K562 (cell line): Measurements from ENCODE around the gene TMPRSS6.

Experiments
- ADNP ChIP-seq: fragments of 200-800 bp; sonication (Bioruptor generic); IDR thresholded peaks from 2 replicates; pipeline ENCODE4 v1.6.1; 2016; ENCODE audit warnings: missing genetic modification characterization, missing compliant biosample characterization
- CTCF ChIP-seq, 3 experiments: IDR thresholded peaks in 2 of 3; conservative IDR thresholded peaks in 1 of 3; 2 replicates each; pipeline ENCODE4 v1.5.1; 2011 to 2012; ENCODE audit warnings: low read length in 3 of 3, mild to moderate bottlenecking in 3 of 3, control low read depth in 2 of 3, improper control_type of control experiment in 1 of 3, inconsistent platforms in 1 of 3, low read depth in 1 of 3, mixed read lengths in 1 of 3, moderate library complexity in 1 of 3; ENCODE audit not compliant: insufficient read depth in 2 of 3
- DMBX1 ChIP-seq: fragments of 250-450 bp; sonication (Bioruptor Pico); IDR thresholded peaks from 2 replicates; pipeline ENCODE4 v1.8.0; 2022; ENCODE audit warnings: inconsistent platforms, mild to moderate bottlenecking, moderate library complexity, borderline replicate concordance
- ELF1 ChIP-seq: fragments of 200-800 bp; sonication (Bioruptor generic); IDR thresholded peaks from 2 replicates; pipeline ENCODE4 v1.6.1; 2016; ENCODE audit warnings: missing genetic modification characterization, missing compliant biosample characterization
- ELF4 ChIP-seq: fragments of 450-650 bp; formaldehyde crosslinking; IDR thresholded peaks from 2 replicates; pipeline ENCODE4 v1.4.0; 2022; ENCODE audit warnings: missing genetic modification characterization
- ESRRB ChIP-seq: fragments of 250-450 bp; sonication (Bioruptor Pico); IDR thresholded peaks from 2 replicates; pipeline ENCODE4 v1.5.0; 2020; ENCODE audit warnings: mild to moderate bottlenecking, moderate library complexity, borderline replicate concordance
- KAT2B ChIP-seq: IDR thresholded peaks from one replicate; pipeline ENCODE4 v1.6.1; 2012; ENCODE audit warnings: low read depth, mild to moderate bottlenecking, control low read depth, inconsistent platforms, low read length, moderate library complexity
- POLR2G ChIP-seq: fragments of 200-400 bp; formaldehyde crosslinking; IDR thresholded peaks from 2 replicates; pipeline ENCODE4 v1.6.1; 2017; ENCODE audit warnings: low read depth, mild to moderate bottlenecking, antibody characterized with exemption, low read length, moderate library complexity
- RAD21 ChIP-seq, 2 experiments: fragments of 250-450 bp in 1 of 2; fragments of 450-650 bp in 1 of 2; sonication (Bioruptor Pico) in 1 of 2; formaldehyde crosslinking in 1 of 2; IDR thresholded peaks in 1 of 2; conservative IDR thresholded peaks in 1 of 2; 2 replicates each; pipeline versions ENCODE4 v1.4.0 to v1.8.0; 2020 to 2022; ENCODE audit warnings: mild to moderate bottlenecking in 2 of 2, moderate library complexity in 1 of 2
- RCOR1 ChIP-seq, 2 experiments: IDR thresholded peaks; 2 replicates each; pipeline ENCODE4 v1.6.1; 2012; ENCODE audit warnings: low read depth in 2 of 2, low read length in 2 of 2, borderline replicate concordance in 1 of 2, improper control_type of control experiment in 1 of 2
- TF ChIP-seq, protein P1 (sequence below): fragments of 450-650 bp; IDR thresholded peaks from 2 replicates; pipeline ENCODE4 v1.6.1; 2016

GRCh38 chr22:37105154-37105553, 4.4 kb downstream of the TMPRSS6 start:
- no peak for TF ChIP-seq ELF1 (tag)
- TF ChIP-seq, protein P1, sequence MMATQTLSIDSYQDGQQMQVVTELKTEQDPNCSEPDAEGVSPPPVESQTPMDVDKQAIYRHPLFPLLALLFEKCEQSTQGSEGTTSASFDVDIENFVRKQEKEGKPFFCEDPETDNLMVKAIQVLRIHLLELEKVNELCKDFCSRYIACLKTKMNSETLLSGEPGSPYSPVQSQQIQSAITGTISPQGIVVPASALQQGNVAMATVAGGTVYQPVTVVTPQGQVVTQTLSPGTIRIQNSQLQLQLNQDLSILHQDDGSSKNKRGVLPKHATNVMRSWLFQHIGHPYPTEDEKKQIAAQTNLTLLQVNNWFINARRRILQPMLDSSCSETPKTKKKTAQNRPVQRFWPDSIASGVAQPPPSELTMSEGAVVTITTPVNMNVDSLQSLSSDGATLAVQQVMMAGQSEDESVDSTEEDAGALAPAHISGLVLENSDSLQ, result no peak
- TF ChIP-seq ELF4 (CRISPR knock-in tag), result no peak
- no peak for TF ChIP-seq ADNP (tag)
- no peak for TF ChIP-seq RAD21 (CRISPR knock-in tag; conservative IDR thresholded peaks at IDR 0.05 in 1 of 2, IDR thresholded peaks at IDR 0.05 in 1 of 2)
- no peak for TF ChIP-seq KAT2B
- TF ChIP-seq CTCF (IDR thresholded peaks at IDR 0.05 in 2 of 3, conservative IDR thresholded peaks at IDR 0.05 in 1 of 3; ENCODE audit: insufficient read depth in 2 of 3, low read depth in 1 of 3, low read length in 3 of 3), result no peak
- TF ChIP-seq RCOR1 (IDR thresholded peaks at IDR 0.05; ENCODE audit: borderline replicate concordance in 1 of 2, low read depth in 2 of 2, low read length in 2 of 2), result no peak
- no peak for TF ChIP-seq POLR2G
- TF ChIP-seq ESRRB (CRISPR knock-in tag), result no peak
- TF ChIP-seq DMBX1, result no peak
